ENCODE results near the gene GPR21. TPM values are rescaled to one million over a fixed set of nuclear protein-coding genes. Genes with fewer than 3 reads are reported as not detected.

GPR21 gene
- total RNA-seq, 1 experiment from 2014 or later, result 3.1 TPM

DNA sequence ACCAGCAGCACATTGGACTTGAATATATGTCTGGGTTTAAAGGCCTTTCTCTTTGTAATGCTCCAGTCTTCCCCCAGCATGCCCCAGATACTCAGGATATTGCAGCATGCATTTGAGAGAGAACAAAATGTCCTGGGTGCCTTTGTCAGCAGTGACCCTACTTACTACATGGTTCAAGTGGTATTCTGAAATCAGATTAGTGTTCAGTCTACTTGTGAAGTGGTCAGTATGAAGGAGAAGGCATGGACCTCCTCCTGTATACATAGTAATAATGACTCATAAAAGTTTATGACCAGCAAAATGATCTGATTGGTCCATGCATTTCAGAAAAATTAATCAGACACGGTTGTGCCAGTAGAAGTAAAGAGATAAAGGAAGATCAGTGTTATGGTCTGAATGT, 25.4 kb downstream of the GPR21 start:
- Mint-ChIP-seq H3K4me1 (ENCODE audit: low read depth, unreplicated experiment) (no peaks in the 10 kb centered on the region), H3K27ac (ENCODE audit: unreplicated experiment) (no peak overlapping the region), H3K9me3 (ENCODE audit: low read depth, unreplicated experiment) (no peaks in the 10 kb centered on the region), H3K4me3 (ENCODE audit: low read depth, unreplicated experiment) (no peak overlapping the region), H3K27me3 (ENCODE audit: unreplicated experiment) (no peaks in the 10 kb centered on the region), H3K36me3 (ENCODE audit: insufficient read depth, unreplicated experiment) (peaks cover 4% of the 10 kb centered on the region)
- intact Hi-C loops (cut with micrococcal nuclease; ENCODE audit: unreplicated experiment), result no loop called here
- CTCF ChIA-PET, result no interaction called here
- TF ChIP-seq, protein P1, sequence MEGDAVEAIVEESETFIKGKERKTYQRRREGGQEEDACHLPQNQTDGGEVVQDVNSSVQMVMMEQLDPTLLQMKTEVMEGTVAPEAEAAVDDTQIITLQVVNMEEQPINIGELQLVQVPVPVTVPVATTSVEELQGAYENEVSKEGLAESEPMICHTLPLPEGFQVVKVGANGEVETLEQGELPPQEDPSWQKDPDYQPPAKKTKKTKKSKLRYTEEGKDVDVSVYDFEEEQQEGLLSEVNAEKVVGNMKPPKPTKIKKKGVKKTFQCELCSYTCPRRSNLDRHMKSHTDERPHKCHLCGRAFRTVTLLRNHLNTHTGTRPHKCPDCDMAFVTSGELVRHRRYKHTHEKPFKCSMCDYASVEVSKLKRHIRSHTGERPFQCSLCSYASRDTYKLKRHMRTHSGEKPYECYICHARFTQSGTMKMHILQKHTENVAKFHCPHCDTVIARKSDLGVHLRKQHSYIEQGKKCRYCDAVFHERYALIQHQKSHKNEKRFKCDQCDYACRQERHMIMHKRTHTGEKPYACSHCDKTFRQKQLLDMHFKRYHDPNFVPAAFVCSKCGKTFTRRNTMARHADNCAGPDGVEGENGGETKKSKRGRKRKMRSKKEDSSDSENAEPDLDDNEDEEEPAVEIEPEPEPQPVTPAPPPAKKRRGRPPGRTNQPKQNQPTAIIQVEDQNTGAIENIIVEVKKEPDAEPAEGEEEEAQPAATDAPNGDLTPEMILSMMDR (IDR thresholded peaks at IDR 0.05; ENCODE audit: unreplicated experiment), result no peak
- BruUV-seq (replicated peaks), result no TSS peak
- DNase-seq, result no peak

DNA sequence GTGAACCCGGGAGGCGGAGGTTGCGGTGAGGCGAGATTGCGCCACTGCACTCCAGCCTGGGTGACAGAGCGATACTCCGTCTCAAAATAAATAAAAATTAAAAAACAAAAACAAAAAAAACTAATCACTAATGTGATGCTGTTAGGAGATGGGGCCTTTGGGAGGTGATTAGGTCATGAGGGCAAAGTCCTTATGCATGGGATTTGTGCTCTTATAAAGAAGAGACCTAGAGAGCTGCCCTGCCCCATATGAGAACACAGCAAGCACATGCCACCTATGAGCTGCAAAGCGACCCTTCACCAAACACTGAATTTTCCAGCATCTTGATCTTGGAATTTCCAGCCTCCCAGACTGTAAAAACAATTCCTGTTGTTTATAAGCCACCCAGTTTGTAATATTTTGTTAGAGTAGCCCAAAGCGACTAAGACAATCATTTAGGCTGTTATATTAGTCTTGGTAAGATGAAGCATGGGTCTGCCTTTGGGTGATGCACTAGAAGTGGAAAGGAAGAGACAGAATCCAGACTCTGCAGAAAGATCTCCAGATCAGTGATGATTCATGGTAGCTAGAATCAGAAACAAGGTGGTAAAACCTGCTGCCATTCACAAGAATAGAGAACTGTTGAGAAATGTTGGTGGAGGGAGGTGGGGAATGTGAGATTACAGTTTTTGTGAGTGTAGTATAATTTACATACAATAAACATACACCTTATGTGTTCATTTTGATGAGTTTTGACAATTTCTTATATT, 26.2 kb downstream of the GPR21 start:
- Mint-ChIP-seq H3K9me3 (ENCODE audit: low read depth, unreplicated experiment) (no peaks in the 10 kb centered on the region), H3K4me1 (ENCODE audit: low read depth, unreplicated experiment) (no peaks in the 10 kb centered on the region), H3K27ac (ENCODE audit: unreplicated experiment) (no peak overlapping the region), H3K36me3 (ENCODE audit: insufficient read depth, unreplicated experiment) (peaks cover 4% of the 10 kb centered on the region), H3K4me3 (ENCODE audit: low read depth, unreplicated experiment) (no peak overlapping the region), H3K27me3 (ENCODE audit: unreplicated experiment) (no peaks in the 10 kb centered on the region)
- CTCF ChIA-PET, result no interaction called here
- TF ChIP-seq, protein P1 (IDR thresholded peaks at IDR 0.05; ENCODE audit: unreplicated experiment), result no peak
- no TSS peak for BruUV-seq (replicated peaks)
- DNase-seq, result no peak
- intact Hi-C loops (cut with micrococcal nuclease; ENCODE audit: unreplicated experiment), result no loop called here

DNA sequence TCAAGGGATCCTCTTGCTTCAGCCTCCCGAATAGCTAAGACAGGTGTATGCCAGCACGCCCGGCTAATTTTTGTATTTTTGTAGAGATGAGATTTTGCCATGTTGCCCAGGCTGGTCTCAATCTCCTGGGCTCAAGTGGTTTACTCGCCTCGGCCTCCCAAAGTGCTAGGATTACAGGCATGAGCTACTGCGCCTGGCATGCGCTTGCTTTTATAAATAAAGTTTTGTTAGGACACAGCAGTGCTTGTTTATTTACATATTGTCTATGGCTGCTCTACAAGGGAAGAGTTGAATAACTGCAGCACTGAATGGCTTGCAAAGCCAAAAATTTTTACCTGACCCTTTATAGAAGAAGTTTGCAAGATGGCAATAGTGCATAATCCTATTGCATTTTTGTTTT, 27.7 kb downstream of the GPR21 start:
- no peak for DNase-seq
- no peaks in the 10 kb centered on the region for H3K4me1 Mint-ChIP-seq (ENCODE audit: low read depth, unreplicated experiment)
- intact Hi-C loops (cut with micrococcal nuclease; ENCODE audit: unreplicated experiment), result no loop called here

DNA sequence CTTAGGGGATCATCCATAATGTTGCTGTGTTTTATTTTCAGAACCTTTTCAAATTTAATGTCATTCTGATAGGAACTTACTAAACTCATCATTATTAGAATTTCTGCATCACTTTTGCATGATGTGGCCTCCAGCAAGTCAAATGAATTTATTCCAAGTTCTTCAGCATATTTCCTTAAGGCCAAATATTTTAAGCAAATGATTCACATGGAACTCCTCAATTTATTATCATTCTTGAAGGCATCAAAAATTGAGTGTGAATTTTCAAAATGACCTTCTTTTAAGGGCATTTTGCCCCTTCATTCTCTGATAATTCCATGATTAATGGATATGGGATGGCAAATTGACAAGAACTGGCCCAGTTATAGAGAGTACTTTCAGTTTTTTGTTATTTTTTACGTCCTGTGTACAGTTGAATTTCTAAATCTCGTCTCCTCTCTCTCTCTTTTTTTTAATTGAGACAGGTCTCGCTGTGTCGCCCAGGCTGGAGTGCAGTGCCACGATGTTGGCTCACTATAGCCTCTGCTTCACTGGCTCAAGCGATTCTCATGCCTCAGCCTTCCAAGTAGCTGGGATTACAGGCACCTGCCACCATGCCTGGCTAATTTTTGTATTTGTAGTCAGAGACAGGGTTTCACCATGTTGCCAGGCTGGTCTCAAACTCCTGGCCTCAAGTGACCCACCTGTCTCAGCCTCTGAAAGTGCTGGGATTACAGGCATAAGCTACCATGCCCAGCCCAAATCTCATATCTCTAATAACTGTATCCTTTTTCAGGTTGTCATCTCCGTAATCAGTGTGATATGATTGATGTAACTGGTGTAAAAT, 29.1 kb downstream of the GPR21 start:
- BruUV-seq (replicated peaks), result no TSS peak
- H3K27ac Mint-ChIP-seq (ENCODE audit: unreplicated experiment), result no peak overlapping the region
- no peaks in the 10 kb centered on the region for H3K4me1 Mint-ChIP-seq (ENCODE audit: low read depth, unreplicated experiment)
- peaks cover 17% of the 10 kb centered on the region for H3K36me3 Mint-ChIP-seq (ENCODE audit: insufficient read depth, unreplicated experiment)
- CTCF ChIA-PET, result no interaction called here
- intact Hi-C loops (cut with micrococcal nuclease; ENCODE audit: unreplicated experiment), result no loop called here
- DNase-seq, result no peak
- TF ChIP-seq, protein P1 (IDR thresholded peaks at IDR 0.05; ENCODE audit: unreplicated experiment), result no peak
- no peak overlapping the region for H3K4me3 Mint-ChIP-seq (ENCODE audit: low read depth, unreplicated experiment)
- no peaks in the 10 kb centered on the region for H3K9me3 Mint-ChIP-seq (ENCODE audit: low read depth, unreplicated experiment)
- no peaks in the 10 kb centered on the region for H3K27me3 Mint-ChIP-seq (ENCODE audit: unreplicated experiment)

More for the DNA sequence above, 27.7 kb downstream of the GPR21 start:
- CTCF ChIA-PET, result no interaction called here
- no TSS peak for BruUV-seq (replicated peaks)
- H3K27me3 Mint-ChIP-seq (ENCODE audit: unreplicated experiment), result no peaks in the 10 kb centered on the region
- peaks cover 6% of the 10 kb centered on the region for H3K36me3 Mint-ChIP-seq (ENCODE audit: insufficient read depth, unreplicated experiment)
- TF ChIP-seq, protein P1 (IDR thresholded peaks at IDR 0.05; ENCODE audit: unreplicated experiment), result no peak
- no peaks in the 10 kb centered on the region for H3K9me3 Mint-ChIP-seq (ENCODE audit: low read depth, unreplicated experiment)
- no peak overlapping the region for H3K27ac Mint-ChIP-seq (ENCODE audit: unreplicated experiment)
- no peak overlapping the region for H3K4me3 Mint-ChIP-seq (ENCODE audit: low read depth, unreplicated experiment)

All from Calu3 (cell line).